ENCODE data around the gene IFT80. TPM values are rescaled to one million over a fixed set of nuclear protein-coding genes. Genes with fewer than 3 reads are reported as not detected.

IFT80 gene
- total and polyA plus RNA-seq, 4 experiments from 2014 or later: 4.1 to 38.8 (median 19.6) TPM

DNA sequence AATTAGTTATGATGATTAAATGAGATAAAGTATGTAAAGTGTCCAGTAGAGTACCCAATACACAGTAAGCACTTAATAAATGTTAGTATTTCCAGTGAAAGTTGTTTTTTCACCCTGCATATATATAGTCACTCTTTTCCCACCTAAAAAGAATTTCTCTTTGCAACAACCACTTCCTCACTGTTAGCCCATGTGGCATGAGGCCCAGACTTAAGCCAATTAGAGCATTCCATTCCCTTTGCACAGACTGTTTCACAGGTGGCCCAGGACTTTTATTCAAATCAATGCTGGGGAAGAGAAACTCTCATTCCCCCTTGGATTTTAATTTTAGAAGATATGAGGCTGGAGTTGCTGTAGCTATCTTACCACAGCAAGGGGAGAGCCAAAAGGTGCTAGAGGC, 3.7 kb downstream of the IFT80 start:
- Histone ChIP-seq H3K9me3 (ENCODE audit: control insufficient read depth in 1 of 2, low read length in 2 of 2) (no peaks in the 10 kb centered on the region), H3K27ac (ENCODE audit: low read depth, low read length) (no peak overlapping the region), H3K27me3 (ENCODE audit: insufficient read depth, low read length) (no peaks in the 10 kb centered on the region), H3K36me3 (ENCODE audit: insufficient read depth, low read length) (no peaks in the 10 kb centered on the region), H3K4me3 (ENCODE audit: low read length in 2 of 2) (no peak overlapping the region), H3K4me1 (ENCODE audit: insufficient read depth, low read length) (peaks cover 15% of the 10 kb centered on the region)
- POLR2A ChIA-PET (ENCODE audit: partially characterized antibody): interaction anchor here (0.7 kb wide), 1 partner anchor 25 kb away, joined by 3 read pairs; no protein-coding TSS in a partner anchor
- H3K9me3 Mint-ChIP-seq: peaks cover 0 to 10% (median 0%) of the 10 kb centered on the region in 8 donors
- peaks cover 20 to 24% (median 21%) of the 10 kb centered on the region in 4 donors for H3K4me1 Mint-ChIP-seq
- H3K36me3 Mint-ChIP-seq: peaks cover 5 to 19% of the 10 kb centered on the region in 2 donors
- DNase-seq: no peak
- H3K4me3 Mint-ChIP-seq: no peak overlapping the region
- CTCF ChIA-PET (ENCODE audit: partially characterized antibody): interaction anchor here (2.9 kb wide), 1 partner anchor 18 kb away, joined by 12 read pairs; no protein-coding TSS in a partner anchor
- peak overlapping the region in 1 of 7 donors; percentile 3 for H3K27ac Mint-ChIP-seq
- no peaks in the 10 kb centered on the region for H3K27me3 Mint-ChIP-seq
- intact Hi-C loops (cut with micrococcal nuclease): no loop called here

DNA sequence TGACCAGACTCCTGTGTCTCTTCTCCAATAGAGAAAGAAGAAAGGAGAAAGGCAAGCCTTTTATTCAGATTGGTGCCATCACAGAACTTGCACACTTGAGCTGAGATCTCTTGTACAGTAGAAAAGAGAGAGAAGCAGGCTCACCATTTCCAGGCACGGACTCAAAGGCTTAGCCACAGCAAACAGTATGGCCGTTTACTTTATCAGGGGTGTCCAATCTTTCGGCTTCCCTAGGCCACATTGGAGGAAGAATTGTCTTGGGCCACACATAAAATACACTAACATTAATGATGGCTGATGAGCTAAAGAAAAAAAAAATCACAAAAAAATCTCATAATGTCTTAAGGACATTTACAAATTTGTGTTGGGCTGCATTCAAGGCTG, 5.0 kb downstream of the IFT80 start:
- intact Hi-C loops (cut with micrococcal nuclease): no loop called here
- H3K36me3 ChIP-seq (ENCODE audit: insufficient read depth, low read length): no peaks in the 10 kb centered on the region
- Mint-ChIP-seq H3K4me3 (no peak overlapping the region), H3K27ac (no peak overlapping the region), H3K36me3 (peaks cover 5 to 8% of the 10 kb centered on the region in 2 donors), H3K27me3 (no peaks in the 10 kb centered on the region), H3K4me1 (peaks cover 14 to 22% (median 21%) of the 10 kb centered on the region in 4 donors), H3K9me3 (peaks cover 0 to under 1% (median 0%) of the 10 kb centered on the region in 8 donors)
- H3K4me1 ChIP-seq (ENCODE audit: insufficient read depth, low read length): peaks cover 15% of the 10 kb centered on the region
- DNase-seq: no peak
- no peaks in the 10 kb centered on the region for H3K9me3 ChIP-seq (ENCODE audit: control insufficient read depth in 1 of 2, low read length in 2 of 2)
- H3K27me3 ChIP-seq (ENCODE audit: insufficient read depth, low read length): no peaks in the 10 kb centered on the region
- no peak overlapping the region for H3K4me3 ChIP-seq (ENCODE audit: low read length in 2 of 2)
- ChIA-PET CTCF (ENCODE audit: partially characterized antibody) (interaction anchor here (0.9 to 2.9 kb wide), 2 partner anchors 19 to 1730 kb away, joined by 3 to 12 read pairs; no protein-coding TSS in a partner anchor), POLR2A (ENCODE audit: partially characterized antibody) (no interaction called here)
- H3K27ac ChIP-seq (ENCODE audit: low read depth, low read length): no peak overlapping the region

DNA sequence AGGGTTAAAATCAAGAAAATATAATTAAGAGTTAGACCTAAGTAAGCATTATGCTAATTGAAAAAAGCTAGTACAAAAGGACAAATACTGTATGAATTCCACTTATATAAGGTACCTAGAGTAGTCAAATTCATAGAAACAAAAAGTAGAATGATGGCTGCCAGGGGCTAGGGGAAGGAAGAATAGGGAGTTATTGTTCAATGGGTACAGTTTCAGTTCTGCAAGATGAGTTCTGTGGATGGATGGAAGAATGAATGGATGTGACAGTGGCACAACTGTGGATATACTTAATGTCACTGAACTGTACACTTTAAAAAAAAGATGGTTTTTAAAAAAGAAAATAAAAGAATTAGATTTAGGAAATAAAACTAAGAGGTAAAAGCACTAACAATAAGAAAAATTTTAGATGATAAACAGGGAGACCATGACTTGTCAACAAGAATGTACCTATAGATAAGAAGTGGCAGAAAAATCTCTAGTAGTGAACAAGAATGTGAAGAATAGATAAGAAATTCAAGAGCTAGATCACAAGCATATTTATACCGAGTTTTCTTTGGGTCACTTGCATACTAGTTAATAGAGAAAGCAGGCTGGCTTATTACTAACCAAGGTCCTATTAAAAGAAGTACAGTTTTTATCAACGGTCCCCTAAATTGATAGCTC, 5.5 kb downstream of the IFT80 start:
- POLR2A ChIA-PET (ENCODE audit: partially characterized antibody): interaction anchor here (1.4 kb wide), 1 partner anchor 56 kb away, joined by 4 read pairs; the partner anchor contains the start of gene TRIM59
- intact Hi-C loops (cut with micrococcal nuclease): no loop called here
- Mint-ChIP-seq H3K27ac (peak overlapping the region in 1 of 7 donors; percentile 18), H3K9me3 (no peaks in the 10 kb centered on the region), H3K4me1 (peaks cover 10 to 19% (median 18%) of the 10 kb centered on the region in 4 donors), H3K4me3 (no peak overlapping the region), H3K27me3 (no peaks in the 10 kb centered on the region), H3K36me3 (peaks cover 4 to 5% of the 10 kb centered on the region in 2 donors)
- DNase-seq: no peak
- no peaks in the 10 kb centered on the region for H3K9me3 ChIP-seq (ENCODE audit: control insufficient read depth in 1 of 2, low read length in 2 of 2)
- no peak overlapping the region for H3K4me3 ChIP-seq (ENCODE audit: low read length in 2 of 2)
- no peaks in the 10 kb centered on the region for H3K36me3 ChIP-seq (ENCODE audit: insufficient read depth, low read length)
- H3K27me3 ChIP-seq (ENCODE audit: insufficient read depth, low read length): no peaks in the 10 kb centered on the region
- H3K27ac ChIP-seq (ENCODE audit: low read depth, low read length): no peak overlapping the region
- peaks cover 13% of the 10 kb centered on the region for H3K4me1 ChIP-seq (ENCODE audit: insufficient read depth, low read length)
- CTCF ChIA-PET (ENCODE audit: partially characterized antibody): interaction anchor here (0.9 to 2.9 kb wide), 2 partner anchors 20 to 1729 kb away, joined by 3 to 12 read pairs; no protein-coding TSS in a partner anchor

DNA sequence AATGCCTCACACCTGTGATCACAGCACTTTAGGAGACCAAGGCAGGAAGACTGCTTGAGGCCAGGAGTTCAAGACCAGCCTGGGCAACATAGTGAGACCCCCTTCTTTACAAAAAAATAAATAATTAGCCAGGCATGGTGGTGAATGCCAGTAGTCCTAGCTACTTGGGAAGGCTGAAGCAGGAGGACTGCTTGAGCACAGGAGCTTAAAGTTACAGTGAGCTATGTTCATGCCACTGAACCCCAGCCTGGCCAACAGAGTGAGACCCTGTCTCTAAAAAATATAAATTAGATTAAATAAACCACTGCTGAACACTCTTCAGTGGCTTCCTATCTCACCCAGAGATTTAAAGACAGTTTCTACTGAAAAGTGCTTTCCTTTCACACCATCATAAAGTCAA, 6.2 kb downstream of the IFT80 start:
- Histone ChIP-seq H3K27ac (ENCODE audit: low read depth, low read length) (no peak overlapping the region), H3K4me1 (ENCODE audit: insufficient read depth, low read length) (peaks cover 6% of the 10 kb centered on the region), H3K4me3 (ENCODE audit: low read length in 2 of 2) (no peak overlapping the region), H3K36me3 (ENCODE audit: insufficient read depth, low read length) (no peaks in the 10 kb centered on the region), H3K27me3 (ENCODE audit: insufficient read depth, low read length) (no peaks in the 10 kb centered on the region), H3K9me3 (ENCODE audit: control insufficient read depth in 1 of 2, low read length in 2 of 2) (no peaks in the 10 kb centered on the region)
- Mint-ChIP-seq H3K9me3 (no peaks in the 10 kb centered on the region), H3K27ac (no peak overlapping the region), H3K36me3 (peaks cover 2 to 5% of the 10 kb centered on the region in 2 donors), H3K4me1 (peaks cover 5 to 14% (median 13%) of the 10 kb centered on the region in 4 donors), H3K27me3 (no peaks in the 10 kb centered on the region), H3K4me3 (no peak overlapping the region)
- DNase-seq: no peak
- CTCF ChIA-PET (ENCODE audit: partially characterized antibody): interaction anchor here (2.9 kb wide), 1 partner anchor 20 kb away, joined by 12 read pairs; no protein-coding TSS in a partner anchor
- POLR2A ChIA-PET (ENCODE audit: partially characterized antibody): interaction anchor here (1.4 kb wide), 1 partner anchor 57 kb away, joined by 4 read pairs; the partner anchor contains the start of gene TRIM59
- intact Hi-C loops (cut with micrococcal nuclease): no loop called here

DNA sequence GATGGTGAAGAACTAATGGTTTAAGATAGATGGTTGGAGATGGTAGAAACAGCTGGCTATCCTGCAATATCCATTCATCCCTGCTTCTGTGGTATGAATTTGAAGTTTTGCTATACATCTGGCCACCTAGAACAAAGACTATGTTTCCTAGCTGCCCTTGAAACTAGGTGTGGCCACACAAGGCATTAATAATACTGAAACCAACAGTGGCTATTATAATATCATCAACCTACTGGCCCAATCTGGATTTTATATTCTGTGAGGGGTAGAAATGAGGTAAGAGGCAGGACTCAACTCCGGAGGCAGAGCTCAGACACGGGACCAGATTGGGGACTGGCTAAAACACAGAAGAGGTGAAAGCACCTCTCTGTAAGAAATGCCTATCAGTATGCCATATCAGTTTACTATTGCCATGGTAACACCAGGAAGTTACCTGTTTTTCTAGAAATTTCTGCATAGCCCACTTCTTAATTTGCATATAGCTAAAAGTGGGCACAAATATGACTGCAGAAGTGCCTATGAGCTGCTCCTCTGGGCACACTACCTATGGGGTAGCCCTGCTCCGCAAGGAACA, 8.4 kb downstream of the IFT80 start:
- Mint-ChIP-seq H3K36me3 (peaks cover 2 to 5% of the 10 kb centered on the region in 2 donors), H3K27me3 (no peaks in the 10 kb centered on the region), H3K4me1 (peaks cover 6 to 17% (median 16%) of the 10 kb centered on the region in 4 donors), H3K27ac (peak overlapping the region in 1 of 7 donors; percentile 15), H3K4me3 (no peak overlapping the region), H3K9me3 (no peaks in the 10 kb centered on the region)
- CTCF ChIA-PET (ENCODE audit: partially characterized antibody): interaction anchor here (1.2 kb wide), 1 partner anchor 23 kb away, joined by 3 read pairs; no protein-coding TSS in a partner anchor
- H3K27ac ChIP-seq (ENCODE audit: low read depth, low read length): no peak overlapping the region
- H3K4me1 ChIP-seq (ENCODE audit: insufficient read depth, low read length): peaks cover 5% of the 10 kb centered on the region
- H3K27me3 ChIP-seq (ENCODE audit: insufficient read depth, low read length): no peaks in the 10 kb centered on the region
- POLR2A ChIA-PET (ENCODE audit: partially characterized antibody): interaction anchor here (1.0 kb wide), 1 partner anchor 9 kb away, joined by 4 read pairs; no protein-coding TSS in a partner anchor
- no peaks in the 10 kb centered on the region for H3K9me3 ChIP-seq (ENCODE audit: control insufficient read depth in 1 of 2, low read length in 2 of 2)
- intact Hi-C loops (cut with micrococcal nuclease): no loop called here
- DNase-seq: no peak
- no peaks in the 10 kb centered on the region for H3K36me3 ChIP-seq (ENCODE audit: insufficient read depth, low read length)
- H3K4me3 ChIP-seq (ENCODE audit: low read length in 2 of 2): no peak overlapping the region

- peaks cover 15 to 19% of the 10 kb centered on the region in 2 donors for H3K36me3 Mint-ChIP-seq
- no peak overlapping the region for H3K4me3 Mint-ChIP-seq
- CTCF ChIA-PET (ENCODE audit: partially characterized antibody): no interaction called here
- H3K4me3 ChIP-seq (ENCODE audit: low read length in 2 of 2): no peak overlapping the region
- peaks cover 5 to 13% (median 9%) of the 10 kb centered on the region in 4 donors for H3K4me1 Mint-ChIP-seq
- no peak for DNase-seq
- intact Hi-C loops (cut with micrococcal nuclease): no loop called here
- H3K9me3 ChIP-seq (ENCODE audit: control insufficient read depth in 1 of 2, low read length in 2 of 2): no peaks in the 10 kb centered on the region
- H3K27ac Mint-ChIP-seq: no peak overlapping the region
- H3K4me1 ChIP-seq (ENCODE audit: insufficient read depth, low read length): no peaks in the 10 kb centered on the region
- H3K36me3 ChIP-seq (ENCODE audit: insufficient read depth, low read length): no peaks in the 10 kb centered on the region
- no peaks in the 10 kb centered on the region for H3K27me3 ChIP-seq (ENCODE audit: insufficient read depth, low read length)
- no peaks in the 10 kb centered on the region for H3K27me3 Mint-ChIP-seq
- H3K9me3 Mint-ChIP-seq: no peaks in the 10 kb centered on the region
- POLR2A ChIA-PET (ENCODE audit: partially characterized antibody): no interaction called here
- no peak overlapping the region for H3K27ac ChIP-seq (ENCODE audit: low read depth, low read length)
These were observed 14.2 kb downstream of the IFT80 start for GRCh38 chr3:160384639-160385318.

GRCh38 chr3:160381470-160381869, 17.6 kb downstream of the IFT80 start:
- no peaks in the 10 kb centered on the region for H3K9me3 Mint-ChIP-seq
- CTCF ChIA-PET (ENCODE audit: partially characterized antibody): no interaction called here
- H3K27me3 Mint-ChIP-seq: no peaks in the 10 kb centered on the region
- Histone ChIP-seq H3K36me3 (ENCODE audit: insufficient read depth, low read length) (no peaks in the 10 kb centered on the region), H3K4me3 (ENCODE audit: low read length in 2 of 2) (no peak overlapping the region), H3K27me3 (ENCODE audit: insufficient read depth, low read length) (no peaks in the 10 kb centered on the region), H3K9me3 (ENCODE audit: control insufficient read depth in 1 of 2, low read length in 2 of 2) (no peaks in the 10 kb centered on the region), H3K27ac (ENCODE audit: low read depth, low read length) (no peak overlapping the region), H3K4me1 (ENCODE audit: insufficient read depth, low read length) (no peaks in the 10 kb centered on the region)
- POLR2A ChIA-PET (ENCODE audit: partially characterized antibody): interaction anchor here (1.2 kb wide), 1 partner anchor 28 kb away, joined by 3 read pairs; no protein-coding TSS in a partner anchor
- intact Hi-C loops (cut with micrococcal nuclease): no loop called here
- H3K4me3 Mint-ChIP-seq: no peak overlapping the region
- peaks cover 20 to 39% of the 10 kb centered on the region in 2 donors for H3K36me3 Mint-ChIP-seq
- DNase-seq: no peak
- H3K4me1 Mint-ChIP-seq: peaks cover 0 to 11% (median 5%) of the 10 kb centered on the region in 4 donors
- H3K27ac Mint-ChIP-seq: no peak overlapping the region
